B cell (primary cell): Measurements from ENCODE around the gene B4GALNT3. TPM values are rescaled to one million over a fixed set of nuclear protein-coding genes. Genes with fewer than 3 reads are reported as not detected.

Experiments
- ATAC-seq: fragments of 200-7000 bp; cut with Tn5 transposase; one replicate; pipeline ENCODE4 v1.10.0; 2021; ENCODE audit warnings: low read depth, mild to moderate bottlenecking, moderate number of reproducible peaks, moderate library complexity
- CTCF ChIA-PET: fragments of 350-600 bp; sonication (Branson Sonifier 250); formaldehyde crosslinking; loops from one replicate; lab custom pipeline; 2021; ENCODE audit warnings: antibody characterized with exemption, inconsistent platforms; lab: Charles Lee
- POLR2A ChIA-PET: fragments of 350-600 bp; sonication (Branson Sonifier 250); formaldehyde crosslinking; loops from one replicate; lab custom pipeline; 2021; ENCODE audit warnings: antibody characterized with exemption; lab: Charles Lee
- DNase-seq: peaks from one replicate; pipeline ENCODE4 v3.0.0; 2013
- H2AFZ ChIP-seq: 2 replicates; pipeline ENCODE4 v1.6.1; 2012; ENCODE audit warnings: mild to moderate bottlenecking, low read depth, low read length; ENCODE audit not compliant: insufficient read depth, poor library complexity, severe bottlenecking
- H3K27ac ChIP-seq, 2 donors: 1 replicate in 1 of 2; 2 replicates in 1 of 2; pipeline ENCODE4 v1.5.1; 2012 to 2013; ENCODE audit warnings: low read length in 2 of 2, mild to moderate bottlenecking in 2 of 2, moderate library complexity in 1 of 2
- H3K27me3 ChIP-seq, 4 experiments: fragments of 200-600 bp in 1 of 4; sonication (generic) in 1 of 4; replicated peaks in 1 of 4; 1 replicate in 2 of 4; 2 replicates in 2 of 4; pipeline versions ENCODE4 v1.6.1 to v1.7.0; 2013 to 2016; ENCODE audit warnings: low read length in 3 of 4, mild to moderate bottlenecking in 2 of 4, mixed read lengths in 1 of 4, moderate library complexity in 1 of 4; ENCODE audit not compliant: insufficient read depth in 4 of 4, control insufficient read depth in 3 of 4; ENCODE audit errors: control extremely low read depth in 1 of 4
- H3K36me3 ChIP-seq, 2 experiments: replicated peaks in 1 of 2; 1 replicate in 1 of 2; 2 replicates in 1 of 2; pipeline versions ENCODE4 v1.6.1 to v1.7.1; 2013; ENCODE audit warnings: low read length in 1 of 2; ENCODE audit not compliant: insufficient read depth in 2 of 2, control insufficient read depth in 1 of 2; ENCODE audit errors: control extremely low read depth in 1 of 2, extremely low read depth in 1 of 2
- H3K4me1 ChIP-seq, 2 donors: fragments of 200-600 bp in 1 of 2; sonication (generic) in 1 of 2; 1 replicate in 1 of 2; 2 replicates in 1 of 2; pipeline versions ENCODE4 v1.5.1 to v1.6.1; 2013 to 2017; ENCODE audit warnings: low read length in 2 of 2; ENCODE audit not compliant: control insufficient read depth in 2 of 2, insufficient read depth in 2 of 2
- H3K4me2 ChIP-seq: replicated peaks from 2 replicates; pipeline ENCODE3; 2012; ENCODE audit warnings: mild to moderate bottlenecking, low read depth, low read length; ENCODE audit not compliant: poor library complexity, severe bottlenecking
- H3K4me3 ChIP-seq, 5 experiments: fragments of 200-600 bp in 1 of 5; sonication (generic) in 1 of 5; 1 replicate in 3 of 5; 2 replicates in 2 of 5; pipeline versions ENCODE4 v1.5.1 to v1.7.0; 2011 to 2016; ENCODE audit warnings: low read length in 4 of 5, mild to moderate bottlenecking in 4 of 5, low read depth in 2 of 5, control low read depth in 1 of 5, moderate library complexity in 1 of 5; ENCODE audit not compliant: insufficient read depth in 1 of 5; ENCODE audit errors: control extremely low read depth in 1 of 5, extremely low read depth in 1 of 5
- H3K79me2 ChIP-seq: fragments of 200-600 bp; sonication (generic); one replicate; pipeline ENCODE4 v1.6.0; 2016; ENCODE audit warnings: low read length; ENCODE audit not compliant: control insufficient read depth, insufficient read depth
- H3K9ac ChIP-seq: fragments of 200-600 bp; sonication (generic); 2 replicates; pipeline ENCODE4 v1.6.1; 2017; ENCODE audit warnings: mild to moderate bottlenecking, low read length, moderate library complexity
- H3K9me3 ChIP-seq, 3 donors: one replicate each; pipeline versions ENCODE4 v1.6.1 to v1.7.1; 2013; ENCODE audit warnings: low read length in 2 of 3; ENCODE audit not compliant: control insufficient read depth in 2 of 3, insufficient read depth in 1 of 3; ENCODE audit errors: control extremely low read depth in 1 of 3
- H4K20me1 ChIP-seq: 2 replicates; pipeline ENCODE4 v1.6.0; 2012; ENCODE audit warnings: mild to moderate bottlenecking, low read length; ENCODE audit not compliant: insufficient read depth, control insufficient read depth, poor library complexity, severe bottlenecking
- H3K27ac Mint-ChIP-seq: one replicate; pipeline ENCODE4 v1.8.0; 2021; ENCODE audit warnings: mixed read lengths
- H3K27me3 Mint-ChIP-seq: one replicate; pipeline ENCODE4 v1.8.0; 2021; ENCODE audit warnings: mixed read lengths
- H3K4me1 Mint-ChIP-seq: one replicate; pipeline ENCODE4 v1.8.0; 2021; ENCODE audit warnings: mixed read lengths
- H3K4me3 Mint-ChIP-seq: one replicate; pipeline ENCODE4 v1.8.0; 2021; ENCODE audit warnings: mixed read lengths
- H3K9me3 Mint-ChIP-seq: one replicate; pipeline ENCODE4 v1.8.0; 2022; ENCODE audit warnings: mixed read lengths; ENCODE audit not compliant: insufficient read depth
- EZH2 ChIP-seq: IDR thresholded peaks from 2 replicates; pipeline ENCODE4 v1.6.1; 2012; ENCODE audit warnings: borderline replicate concordance, low read depth, mild to moderate bottlenecking, moderate library complexity, low read length; ENCODE audit not compliant: insufficient read depth, poor library complexity, severe bottlenecking
- WGBS: methylation state at CpG from one replicate; pipeline ENCODE4 v1.1.5; 2013; ENCODE audit warnings: missing lambda C conversion rate; ENCODE audit not compliant: insufficient coverage; 5-methylcytosine and 5-hydroxymethylcytosine counted together
- intact Hi-C: fragments of 100-400 bp; cut with micrococcal nuclease; formaldehyde crosslinking; loops from one replicate; pipeline ENCODE4 v1.10.0; 2022
- polyA plus RNA-seq: library from polyadenylated mRNA; depleted of rRNA; stranded (reverse); fragments of >200 nt; gene quantifications from 2 replicates; pipeline ENCODE4 v1.2.3, GENCODE V29; 2012
- total RNA-seq, 2 donors: library from RNA; stranded (reverse); fragments of 120-200 nt in 1 of 2; gene quantifications; 1 replicate in 1 of 2; 2 replicates in 1 of 2; pipeline versions ENCODE4 v1.2.3 to v1.2.4, GENCODE V29; 2013 to 2022
- TF ChIP-seq, protein P1 (sequence below): fragments of 200-600 bp; IDR thresholded peaks from one replicate; pipeline ENCODE4 v1.8.0; 2022; ENCODE audit warnings: antibody characterized with exemption, mild to moderate bottlenecking

Gene B4GALNT3
- total and polyA plus RNA-seq, 2 donors (not counting 1 experiment from before 2014, with no cell fraction given): 0.25 TPM; not detected in 1

DNA sequence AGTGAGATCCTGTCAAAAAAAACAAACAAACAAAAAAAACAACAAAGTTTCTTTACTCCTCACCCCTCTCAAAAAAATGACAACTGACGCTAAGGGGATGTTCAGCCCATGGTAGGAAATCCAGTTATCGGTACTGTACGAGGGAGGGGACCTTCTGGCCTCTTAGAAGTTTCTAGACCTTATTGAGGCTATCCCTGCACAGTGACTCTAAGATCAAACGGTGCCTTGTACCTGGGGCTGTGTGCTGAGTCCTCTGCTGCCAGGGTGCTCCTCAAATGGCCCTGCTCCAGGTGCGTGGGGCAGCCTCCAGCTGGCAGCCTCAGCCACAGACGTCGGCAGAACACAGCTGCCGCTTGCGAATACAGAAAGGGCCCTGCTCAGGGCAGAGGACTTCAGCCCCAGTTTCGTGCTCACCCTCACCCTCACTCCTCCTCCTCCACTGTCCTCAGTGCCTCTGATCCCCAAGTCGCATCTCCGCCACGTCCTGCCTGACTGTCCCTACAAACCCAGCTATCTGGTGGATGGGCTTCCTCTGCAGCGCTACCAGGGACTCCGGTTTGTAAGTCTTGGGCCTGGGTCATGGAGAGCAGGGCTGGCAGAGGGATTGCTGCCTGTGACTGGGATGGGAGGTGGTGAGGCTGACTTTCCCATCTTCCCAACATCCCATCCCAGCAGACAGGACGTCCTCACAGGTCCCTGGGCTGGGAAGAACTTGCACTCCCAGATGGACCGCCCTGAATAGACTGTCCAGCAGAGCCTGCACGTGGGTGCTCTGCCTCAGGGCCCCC lies 90.9 kb downstream of the B4GALNT3 start:
- peaks cover 0 to 19% (median 3%) of the 10 kb centered on the region in 4 experiments for H3K27me3 ChIP-seq
- H2AFZ ChIP-seq: no peak overlapping the region
- Mint-ChIP-seq H3K4me3 (no peak overlapping the region), H3K27me3 (peaks cover 37% of the 10 kb centered on the region), H3K27ac (no peak overlapping the region), H3K9me3 (no peaks in the 10 kb centered on the region), H3K4me1 (peaks cover 3% of the 10 kb centered on the region)
- no peak overlapping the region for H3K4me3 ChIP-seq
- 82% methylated on average over 13 of the region's 18 CpGs for WGBS
- ATAC-seq: no peak
- H3K36me3 ChIP-seq: no peaks in the 10 kb centered on the region
- no peak overlapping the region for H3K27ac ChIP-seq
- no peaks in the 10 kb centered on the region for H3K79me2 ChIP-seq
- POLR2A ChIA-PET: no interaction called here
- H3K9ac ChIP-seq: no peak overlapping the region
- CTCF ChIA-PET: interaction anchor here (1.8 kb wide), 1 partner anchor 18 kb away, joined by 4 read pairs; no protein-coding TSS in a partner anchor
- peaks cover 0 to 13% (median 0%) of the 10 kb centered on the region in 3 donors for H3K9me3 ChIP-seq
- no peak for TF ChIP-seq EZH2
- TF ChIP-seq, protein P1, sequence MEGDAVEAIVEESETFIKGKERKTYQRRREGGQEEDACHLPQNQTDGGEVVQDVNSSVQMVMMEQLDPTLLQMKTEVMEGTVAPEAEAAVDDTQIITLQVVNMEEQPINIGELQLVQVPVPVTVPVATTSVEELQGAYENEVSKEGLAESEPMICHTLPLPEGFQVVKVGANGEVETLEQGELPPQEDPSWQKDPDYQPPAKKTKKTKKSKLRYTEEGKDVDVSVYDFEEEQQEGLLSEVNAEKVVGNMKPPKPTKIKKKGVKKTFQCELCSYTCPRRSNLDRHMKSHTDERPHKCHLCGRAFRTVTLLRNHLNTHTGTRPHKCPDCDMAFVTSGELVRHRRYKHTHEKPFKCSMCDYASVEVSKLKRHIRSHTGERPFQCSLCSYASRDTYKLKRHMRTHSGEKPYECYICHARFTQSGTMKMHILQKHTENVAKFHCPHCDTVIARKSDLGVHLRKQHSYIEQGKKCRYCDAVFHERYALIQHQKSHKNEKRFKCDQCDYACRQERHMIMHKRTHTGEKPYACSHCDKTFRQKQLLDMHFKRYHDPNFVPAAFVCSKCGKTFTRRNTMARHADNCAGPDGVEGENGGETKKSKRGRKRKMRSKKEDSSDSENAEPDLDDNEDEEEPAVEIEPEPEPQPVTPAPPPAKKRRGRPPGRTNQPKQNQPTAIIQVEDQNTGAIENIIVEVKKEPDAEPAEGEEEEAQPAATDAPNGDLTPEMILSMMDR: no peak
- H4K20me1 ChIP-seq: no peaks in the 10 kb centered on the region
- intact Hi-C loops: no loop called here
- no peak overlapping the region for H3K4me2 ChIP-seq
- peaks cover 10 to 15% of the 10 kb centered on the region in 2 donors for H3K4me1 ChIP-seq
- DNase-seq: no peak

DNA sequence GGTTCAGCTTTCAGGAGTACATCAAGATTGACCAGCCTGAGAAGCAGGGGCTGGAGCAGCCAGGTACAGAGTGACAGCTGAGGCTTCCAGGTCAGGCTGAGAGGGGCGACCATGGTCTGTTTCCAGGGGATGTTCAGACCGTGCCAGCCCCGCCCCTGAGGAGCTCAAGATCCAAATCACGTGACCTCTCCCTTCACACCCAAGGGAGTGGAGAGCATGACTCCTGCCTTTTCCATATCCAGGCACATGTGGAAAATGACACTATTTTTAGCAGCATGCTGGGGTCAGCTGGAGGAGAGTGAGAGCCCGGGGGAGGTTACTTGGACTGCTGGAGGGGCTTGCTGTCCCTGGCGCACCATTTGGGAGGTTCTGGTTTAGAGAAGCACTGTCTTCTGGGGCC lies 92.7 kb downstream of the B4GALNT3 start:
- H4K20me1 ChIP-seq: no peaks in the 10 kb centered on the region
- TF ChIP-seq, protein P1: no peak
- no peak for TF ChIP-seq EZH2
- ChIA-PET POLR2A (no interaction called here), CTCF (no interaction called here)
- H3K27ac ChIP-seq: no peak overlapping the region
- Mint-ChIP-seq H3K27ac (no peak overlapping the region), H3K4me3 (no peak overlapping the region), H3K4me1 (no peaks in the 10 kb centered on the region), H3K27me3 (peaks cover 37% of the 10 kb centered on the region), H3K9me3 (no peaks in the 10 kb centered on the region)
- no peaks in the 10 kb centered on the region for H3K79me2 ChIP-seq
- no peaks in the 10 kb centered on the region for H3K36me3 ChIP-seq
- H2AFZ ChIP-seq: no peak overlapping the region
- H3K27me3 ChIP-seq: peaks cover 0 to 6% (median 0%) of the 10 kb centered on the region in 4 experiments
- WGBS: 93% methylated on average over 3 of the region's 6 CpGs
- DNase-seq (no peak), ATAC-seq (no peak)
- H3K4me3 ChIP-seq: no peak overlapping the region
- intact Hi-C loops: no loop called here
- H3K4me2 ChIP-seq: no peak overlapping the region
- peaks cover 0 to 6% (median 0%) of the 10 kb centered on the region in 3 donors for H3K9me3 ChIP-seq
- H3K9ac ChIP-seq: no peak overlapping the region
- H3K4me1 ChIP-seq: peaks cover 0 to 6% of the 10 kb centered on the region in 2 donors
